ENCODE measurements around the gene KIRREL3.

KIRREL3 gene

DNA sequence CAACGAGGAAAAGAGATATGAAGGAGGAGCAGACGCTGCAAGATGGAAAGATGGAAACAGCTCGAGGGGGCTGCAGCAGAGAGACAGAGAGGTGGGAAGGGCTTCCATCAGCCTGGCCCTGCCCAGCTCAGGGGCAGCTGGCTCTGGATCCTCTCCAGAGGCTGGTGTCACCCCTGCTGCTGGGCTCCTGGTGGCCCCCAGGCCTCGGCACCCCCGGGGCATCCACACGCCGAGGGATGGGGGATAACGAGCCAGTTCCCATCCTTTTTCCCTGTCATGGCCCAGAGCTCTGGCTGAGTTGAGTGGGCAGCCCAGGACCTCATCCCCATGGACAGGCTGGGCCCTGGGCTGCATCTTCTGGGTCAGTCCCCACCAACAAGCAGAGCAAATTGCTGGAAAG, 542.8 kb downstream of the KIRREL3 start:
- DNase-seq = no peak

- no peak for DNase-seq
Observed at GRCh38 chr11:126456783-126457542, 543.6 kb downstream of the KIRREL3 start.

GRCh38 chr11:126456089-126456488, 544.5 kb downstream of the KIRREL3 start:
- DNase-seq = no peak

DNA sequence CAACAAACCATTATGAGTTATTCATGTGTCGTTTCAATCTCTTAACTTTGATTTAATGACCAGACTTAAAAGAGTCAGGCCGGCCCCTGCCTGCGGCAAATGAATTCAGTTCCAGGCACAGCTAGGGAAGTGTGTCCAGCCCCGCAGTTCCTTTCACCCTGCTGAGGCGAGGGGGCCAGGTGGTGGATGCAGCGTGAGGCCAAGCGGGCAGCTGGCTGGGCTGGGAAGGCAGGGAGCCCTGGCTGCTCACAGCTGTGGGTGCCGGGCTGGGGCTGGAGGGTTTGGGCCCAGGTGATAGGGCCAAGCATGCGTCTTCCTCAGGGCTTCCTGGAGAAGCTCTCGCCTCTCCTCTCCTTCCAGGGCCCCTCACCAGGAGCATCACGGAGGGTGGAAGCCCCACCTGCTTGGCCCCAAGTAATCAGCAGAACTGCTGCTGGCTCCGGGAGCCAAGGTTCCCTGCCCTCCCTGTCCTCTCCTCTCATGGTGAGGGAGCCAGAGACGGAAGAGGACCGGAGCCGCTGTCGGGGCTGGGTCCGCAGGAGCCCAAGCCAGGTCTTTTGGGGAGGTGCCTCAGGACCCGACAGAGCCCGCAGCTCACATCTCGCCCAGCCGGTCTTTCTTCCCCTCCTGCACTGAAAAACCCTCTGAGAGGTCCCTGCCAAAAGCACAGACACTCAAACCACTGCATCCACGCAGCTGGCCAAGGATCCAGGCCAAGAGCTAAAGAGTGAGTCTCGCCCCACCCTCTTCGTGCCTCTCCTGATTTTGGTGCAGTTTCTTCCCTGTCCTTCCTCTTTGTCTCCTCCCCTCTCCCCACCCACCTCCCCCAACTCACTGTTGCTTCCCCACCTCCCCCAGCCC, 548.1 kb downstream of the KIRREL3 start:
- no peak for DNase-seq

DNA sequence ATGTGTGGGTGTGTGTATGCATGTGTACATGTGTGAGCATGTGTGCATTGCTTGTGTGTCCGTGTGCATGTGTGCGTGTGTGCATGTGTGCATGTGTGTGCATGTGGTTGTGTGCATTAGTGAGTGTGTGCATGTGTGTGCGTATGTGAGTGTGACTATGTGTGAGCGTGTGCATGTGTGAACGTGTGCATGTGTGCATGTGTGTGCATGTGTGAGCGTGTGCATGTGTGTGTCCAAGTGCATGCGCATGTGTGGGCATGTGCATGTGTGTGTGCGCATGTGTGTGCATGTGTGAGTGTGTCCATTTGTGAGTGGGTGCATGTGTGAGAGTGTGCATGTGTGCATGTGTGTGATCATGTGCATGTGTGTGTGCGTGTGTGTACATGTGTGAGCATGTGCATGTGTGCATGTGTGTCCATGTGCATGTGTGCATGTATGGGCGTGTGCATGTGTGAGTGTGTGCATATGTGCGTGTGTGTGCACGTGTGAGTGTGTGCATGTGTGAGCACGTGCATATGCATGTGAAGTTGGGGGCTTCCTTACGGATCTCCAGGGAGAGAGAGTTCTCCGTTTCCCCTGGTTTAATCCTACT, 549.3 kb downstream of the KIRREL3 start:
- no peak for DNase-seq

- no peak for DNase-seq
Observed at GRCh38 chr11:126450806-126451205, 549.8 kb downstream of the KIRREL3 start.

DNA sequence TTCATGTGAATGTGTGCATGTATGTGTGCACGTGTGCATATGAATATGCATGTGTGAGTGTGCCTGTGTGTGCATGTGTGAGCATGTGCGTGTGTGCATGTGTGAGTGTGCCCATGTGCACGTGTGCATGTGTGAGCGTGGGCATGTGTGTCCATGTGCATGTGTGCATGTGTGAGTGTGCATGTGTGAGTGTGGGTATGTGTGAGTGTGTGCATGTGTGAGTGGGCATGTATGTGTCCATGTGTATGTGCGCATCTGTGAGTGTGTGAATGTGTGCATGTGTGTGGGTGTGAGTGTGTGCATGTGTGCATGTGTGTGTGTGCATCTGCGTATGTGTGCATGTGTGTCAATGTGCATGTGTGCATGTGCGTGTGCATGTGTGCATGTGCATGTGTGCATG, 550.4 kb downstream of the KIRREL3 start:
- DNase-seq = no peak

GRCh38 chr11:126446581-126446980, 554.0 kb downstream of the KIRREL3 start:
- DNase-seq = no peak

GRCh38 chr11:126444072-126444471, 556.5 kb downstream of the KIRREL3 start:
- no peak for DNase-seq

DNA sequence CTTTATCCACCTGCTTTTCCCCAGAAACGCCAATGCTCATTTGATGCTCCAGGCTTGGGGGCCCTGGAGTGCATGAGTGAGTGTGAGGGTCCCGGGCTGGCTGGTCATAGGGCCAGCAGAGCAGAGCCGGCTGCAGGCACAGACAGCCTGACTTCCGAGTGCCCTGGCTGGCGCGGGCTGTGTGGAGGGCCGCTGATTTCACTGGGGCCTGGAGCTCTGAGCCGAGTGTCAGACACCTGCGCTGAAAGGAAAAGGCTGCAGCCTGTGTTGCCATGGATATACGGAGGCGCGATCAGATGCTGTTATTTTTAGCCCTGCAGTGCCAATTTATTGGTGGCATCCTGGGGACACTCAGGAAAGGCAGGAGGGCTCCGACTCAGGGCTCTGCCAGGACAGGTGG, 557.5 kb downstream of the KIRREL3 start:
- DNase-seq = no peak

DNA sequence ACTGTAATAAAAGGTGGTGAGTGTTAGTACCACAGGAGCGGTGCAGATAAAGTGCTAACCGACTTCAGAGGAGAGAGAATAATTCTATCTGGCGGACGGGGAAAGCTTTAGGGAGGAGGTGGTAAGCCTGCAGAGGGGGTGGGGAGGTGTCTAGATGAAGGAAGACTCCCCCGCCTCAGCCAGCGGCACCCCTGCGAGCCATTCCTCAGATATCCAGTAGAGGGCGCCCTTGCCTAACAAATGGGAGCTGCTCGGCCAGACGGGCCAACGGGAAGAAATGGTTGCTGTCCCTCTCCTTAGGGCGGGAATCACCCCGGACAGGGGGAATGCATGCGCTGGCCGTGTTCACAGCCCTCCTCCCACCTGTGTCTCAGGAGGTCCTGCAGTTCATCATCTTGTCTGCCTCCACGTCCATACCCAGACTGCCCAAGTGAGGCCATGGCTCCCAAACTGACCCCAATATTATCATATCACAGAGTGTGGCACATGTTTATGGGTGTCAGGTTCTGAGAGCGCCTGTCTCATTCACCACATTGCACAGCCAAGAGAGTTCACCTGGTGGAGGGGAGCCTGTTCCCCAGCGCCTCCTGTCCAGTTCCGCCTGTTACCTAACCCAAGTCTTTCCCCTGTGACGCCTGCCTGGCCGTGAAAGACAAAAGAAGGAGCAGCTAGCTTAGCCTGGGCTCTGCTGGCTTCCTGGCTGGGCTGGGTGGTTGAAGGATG, 559.6 kb downstream of the KIRREL3 start:
- peak; percentile 45 to 66 (median 52) for DNase-seq

- DNase-seq = no peak
Observed at GRCh38 chr11:126440276-126440675, 560.3 kb downstream of the KIRREL3 start.

DNA sequence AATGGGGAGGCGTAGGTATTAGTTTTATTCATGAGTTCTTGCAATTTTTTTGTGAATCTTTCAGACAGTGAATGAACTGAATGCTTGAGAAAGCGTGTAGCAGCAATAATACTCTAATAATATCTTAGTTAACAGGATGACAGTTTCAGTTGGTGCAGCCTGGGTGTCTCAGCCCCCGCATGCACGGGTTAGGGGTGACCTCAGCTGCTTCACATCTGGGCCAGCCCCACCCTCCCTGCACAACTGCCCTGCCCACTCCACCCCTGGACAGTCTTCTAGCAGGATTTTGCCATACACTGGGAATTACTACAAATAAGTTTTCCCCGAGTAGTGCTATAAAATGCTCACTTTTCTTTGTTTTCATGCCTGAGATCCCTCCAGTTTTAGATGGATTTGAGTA, 561.9 kb downstream of the KIRREL3 start:
- no peak for DNase-seq

- DNase-seq = no peak
Observed at GRCh38 chr11:126438272-126438671, 562.3 kb downstream of the KIRREL3 start.

GRCh38 chr11:126437731-126438130, 562.8 kb downstream of the KIRREL3 start:
- no peak for DNase-seq

DNA sequence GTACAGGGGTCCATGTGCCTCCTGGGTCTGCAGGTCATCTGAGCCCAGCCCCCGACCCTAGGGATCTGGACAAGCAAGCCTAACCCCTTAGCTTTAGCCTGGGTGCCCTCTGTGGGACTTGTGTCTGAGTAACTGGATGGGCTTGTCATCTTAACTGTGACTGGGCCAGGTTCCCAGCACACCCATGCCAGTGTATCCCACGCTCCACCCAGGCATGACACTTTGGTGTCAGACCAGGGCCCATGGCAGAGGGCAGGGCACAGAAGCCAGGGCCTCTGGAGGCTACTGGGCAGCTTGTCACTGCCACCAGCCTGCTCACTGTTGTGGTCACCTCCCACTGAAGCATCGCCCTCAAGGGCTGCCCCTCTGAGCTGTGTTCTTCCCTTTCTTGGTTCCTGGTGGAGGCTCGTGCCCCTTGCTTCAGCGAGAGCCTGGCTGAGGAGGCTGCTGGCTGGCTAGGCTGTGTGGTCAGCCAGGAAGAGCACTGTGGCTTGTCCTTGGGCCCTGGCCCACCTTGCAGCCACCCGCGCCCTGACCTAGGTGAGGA, 564.3 kb downstream of the KIRREL3 start:
- DNase-seq = no peak

- DNase-seq = no peak
Observed at GRCh38 chr11:126434950-126435335, 565.6 kb downstream of the KIRREL3 start.

- no peak for DNase-seq
Observed at GRCh38 chr11:126433989-126434949, 566.3 kb downstream of the KIRREL3 start.

- DNase-seq = no peak
Observed at GRCh38 chr11:126433244-126433846, 567.2 kb downstream of the KIRREL3 start.

DNA sequence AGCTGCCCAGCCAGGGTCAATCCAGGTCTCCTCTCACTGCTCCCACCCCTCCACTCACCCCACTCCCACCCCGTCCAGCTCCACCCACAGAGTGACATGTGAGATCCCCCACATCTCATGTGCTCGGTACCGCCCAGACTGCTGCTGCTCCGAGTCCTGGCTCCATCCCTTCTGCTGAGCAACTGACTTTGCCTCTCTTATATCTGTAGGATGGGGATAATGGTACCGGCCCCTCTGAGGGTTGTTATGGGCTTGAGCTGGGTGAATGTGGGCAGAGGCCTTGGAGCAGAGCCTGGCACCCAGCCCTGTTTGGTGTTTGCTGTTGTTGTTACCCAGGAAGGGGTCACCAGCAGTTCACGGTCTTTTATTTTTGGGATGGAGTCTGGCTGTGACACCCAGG, 568.0 kb downstream of the KIRREL3 start:
- DNase-seq = no peak

- no peak for DNase-seq
Observed at GRCh38 chr11:126432065-126432461, 568.5 kb downstream of the KIRREL3 start.

All from T-helper 2 cell (primary cell).